PFSK-1 (cell line): ENCODE data around the gene INSYN1.

Source experiments
- FOXP2 ChIP-seq: optimal IDR thresholded peaks from 2 replicates; pipeline ENCODE3; 2011; ENCODE audit warnings: borderline replicate concordance, control low read depth, inconsistent platforms; ENCODE audit not compliant: insufficient read depth; ENCODE audit errors: extremely low read length, extremely low read depth
- POLR2AphosphoS5 ChIP-seq: IDR thresholded peaks from 2 replicates; pipeline ENCODE4 v1.6.1; 2012; ENCODE audit warnings: low read depth, mild to moderate bottlenecking, control low read depth, low read length, moderate library complexity
- SIN3A ChIP-seq: IDR thresholded peaks from 2 replicates; pipeline ENCODE4 v1.6.1; 2012; ENCODE audit warnings: mild to moderate bottlenecking, low read length, moderate library complexity, borderline replicate concordance; ENCODE audit not compliant: insufficient read depth
- TAF1 ChIP-seq: IDR thresholded peaks from 2 replicates; pipeline ENCODE4 v1.6.1; 2012; ENCODE audit warnings: low read length, control low read depth, borderline replicate concordance; ENCODE audit not compliant: insufficient read depth
- TF ChIP-seq, protein P1 (sequence below), 2 experiments: IDR thresholded peaks; 2 replicates each; pipeline versions ENCODE4 v1.6.1 to v1.8.0; 2011 to 2012; ENCODE audit warnings: low read depth in 2 of 2, low read length in 2 of 2, control low read depth in 1 of 2, inconsistent platforms in 1 of 2, mild to moderate bottlenecking in 1 of 2, moderate library complexity in 1 of 2; ENCODE audit not compliant: insufficient read depth in 1 of 2

DNA sequence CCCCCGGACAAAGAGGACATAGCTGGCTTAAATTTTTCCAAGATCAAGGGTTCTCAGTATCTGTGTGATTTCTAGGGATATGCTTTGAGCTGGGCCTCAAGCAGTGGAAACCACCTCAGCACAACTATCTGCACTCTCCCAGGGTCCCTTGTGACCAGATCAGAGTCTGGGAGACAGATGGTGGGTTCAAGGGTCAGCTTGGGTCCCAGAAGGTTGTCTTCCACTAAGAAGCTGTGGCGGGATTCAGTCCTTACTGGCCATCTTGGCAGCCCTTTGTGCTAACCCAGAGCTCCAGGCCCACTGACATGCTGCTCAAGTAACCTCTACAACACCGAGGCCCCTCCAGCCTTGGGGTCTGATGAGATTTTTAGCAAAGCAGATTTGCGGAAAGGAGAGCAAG is 2.7 kb downstream of the INSYN1 start:
- TF ChIP-seq SIN3A (no peak), POLR2AphosphoS5 (no peak), TAF1 (no peak), FOXP2 (no peak)
- TF ChIP-seq, protein P1, sequence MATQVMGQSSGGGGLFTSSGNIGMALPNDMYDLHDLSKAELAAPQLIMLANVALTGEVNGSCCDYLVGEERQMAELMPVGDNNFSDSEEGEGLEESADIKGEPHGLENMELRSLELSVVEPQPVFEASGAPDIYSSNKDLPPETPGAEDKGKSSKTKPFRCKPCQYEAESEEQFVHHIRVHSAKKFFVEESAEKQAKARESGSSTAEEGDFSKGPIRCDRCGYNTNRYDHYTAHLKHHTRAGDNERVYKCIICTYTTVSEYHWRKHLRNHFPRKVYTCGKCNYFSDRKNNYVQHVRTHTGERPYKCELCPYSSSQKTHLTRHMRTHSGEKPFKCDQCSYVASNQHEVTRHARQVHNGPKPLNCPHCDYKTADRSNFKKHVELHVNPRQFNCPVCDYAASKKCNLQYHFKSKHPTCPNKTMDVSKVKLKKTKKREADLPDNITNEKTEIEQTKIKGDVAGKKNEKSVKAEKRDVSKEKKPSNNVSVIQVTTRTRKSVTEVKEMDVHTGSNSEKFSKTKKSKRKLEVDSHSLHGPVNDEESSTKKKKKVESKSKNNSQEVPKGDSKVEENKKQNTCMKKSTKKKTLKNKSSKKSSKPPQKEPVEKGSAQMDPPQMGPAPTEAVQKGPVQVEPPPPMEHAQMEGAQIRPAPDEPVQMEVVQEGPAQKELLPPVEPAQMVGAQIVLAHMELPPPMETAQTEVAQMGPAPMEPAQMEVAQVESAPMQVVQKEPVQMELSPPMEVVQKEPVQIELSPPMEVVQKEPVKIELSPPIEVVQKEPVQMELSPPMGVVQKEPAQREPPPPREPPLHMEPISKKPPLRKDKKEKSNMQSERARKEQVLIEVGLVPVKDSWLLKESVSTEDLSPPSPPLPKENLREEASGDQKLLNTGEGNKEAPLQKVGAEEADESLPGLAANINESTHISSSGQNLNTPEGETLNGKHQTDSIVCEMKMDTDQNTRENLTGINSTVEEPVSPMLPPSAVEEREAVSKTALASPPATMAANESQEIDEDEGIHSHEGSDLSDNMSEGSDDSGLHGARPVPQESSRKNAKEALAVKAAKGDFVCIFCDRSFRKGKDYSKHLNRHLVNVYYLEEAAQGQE (IDR thresholded peaks at IDR 0.05; ENCODE audit: insufficient read depth in 1 of 2, low read depth in 2 of 2, low read length in 2 of 2) = no peak
